T-cell (primary cell): ENCODE data around the gene CBX4. TPM values are rescaled to one million over a fixed set of nuclear protein-coding genes. Genes with fewer than 3 reads are reported as not detected.

Source experiments
- ATAC-seq, 4 experiments: fragments of 200-7000 bp in 3 of 4; fragments of 150-1000 bp in 1 of 4; cut with Tn5 transposase; replicated peaks in 1 of 4; 1 replicate in 3 of 4; 2 replicates in 1 of 4; pipeline ENCODE4 v1.10.0; 2021; ENCODE audit warnings: moderate library complexity in 3 of 4, mild to moderate bottlenecking in 2 of 4, moderate number of reproducible peaks in 1 of 4
- CTCF ChIA-PET, 2 donors: fragments of 300-600 bp; sonication (Branson Sonifier 250); formaldehyde crosslinking; loops; one replicate each; lab custom pipeline; 2022; ENCODE audit warnings: antibody characterized with exemption in 2 of 2; lab: Charles Lee
- POLR2A ChIA-PET, 2 donors: fragments of 300-600 bp; sonication (Branson Sonifier 250); formaldehyde crosslinking; loops; one replicate each; lab custom pipeline; 2022; ENCODE audit warnings: antibody characterized with exemption in 2 of 2; lab: Charles Lee
- DNase-seq, 35 experiments: peaks; one replicate each; pipeline versions ENCODE4 v3.0.0 to v3.0.0-alpha.2; 2013 to 2023
- H3K27ac ChIP-seq: one replicate; pipeline ENCODE4 v1.5.1; 2013; ENCODE audit warnings: low read length
- H3K27me3 ChIP-seq, 2 experiments: replicated peaks in 1 of 2; 1 replicate in 1 of 2; 2 replicates in 1 of 2; pipeline versions ENCODE4 v1.6.1 to v1.7.0; 2013; ENCODE audit warnings: low read length in 1 of 2, mixed read lengths in 1 of 2; ENCODE audit not compliant: control insufficient read depth in 2 of 2, insufficient read depth in 2 of 2; ENCODE audit errors: extremely low read depth in 1 of 2
- H3K36me3 ChIP-seq, 2 donors: 1 replicate in 1 of 2; 2 replicates in 1 of 2; pipeline versions ENCODE4 v1.6.1 to v1.7.0; 2013; ENCODE audit warnings: low read length in 1 of 2; ENCODE audit not compliant: control insufficient read depth in 2 of 2, insufficient read depth in 1 of 2; ENCODE audit errors: extremely low read depth in 1 of 2
- H3K4me1 ChIP-seq, 2 experiments: 1 replicate in 1 of 2; 2 replicates in 1 of 2; pipeline versions ENCODE4 v1.6.1 to v1.7.0; 2013; ENCODE audit warnings: low read length in 2 of 2, mixed read lengths in 1 of 2; ENCODE audit not compliant: insufficient read depth in 2 of 2, control insufficient read depth in 1 of 2; ENCODE audit errors: extremely low read depth in 1 of 2
- H3K4me3 ChIP-seq, 2 donors: 1 replicate in 1 of 2; 2 replicates in 1 of 2; pipeline versions ENCODE4 v1.5.1 to v1.7.0; 2013; ENCODE audit warnings: mild to moderate bottlenecking in 2 of 2, low read length in 1 of 2, moderate library complexity in 1 of 2; ENCODE audit not compliant: control insufficient read depth in 1 of 2; ENCODE audit errors: extremely low read depth in 1 of 2
- H3K9me3 ChIP-seq: 2 replicates; pipeline ENCODE4 v1.7.0; 2013
- H3K27ac Mint-ChIP-seq, 2 donors: one replicate each; pipeline ENCODE4 v1.8.0; 2020 to 2021; ENCODE audit warnings: mild to moderate bottlenecking in 2 of 2, mixed read lengths in 2 of 2
- H3K27me3 Mint-ChIP-seq, 2 donors: one replicate each; pipeline ENCODE4 v1.8.0; 2021 to 2022; ENCODE audit warnings: mixed read lengths in 2 of 2
- H3K36me3 Mint-ChIP-seq: one replicate; pipeline ENCODE4 v1.8.0; 2021; ENCODE audit warnings: mixed read lengths
- H3K4me1 Mint-ChIP-seq, 3 donors: one replicate each; pipeline ENCODE4 v1.8.0; 2020 to 2022; ENCODE audit warnings: mixed read lengths in 3 of 3, mild to moderate bottlenecking in 1 of 3
- H3K4me3 Mint-ChIP-seq, 3 donors: one replicate each; pipeline ENCODE4 v1.8.0; 2020 to 2022; ENCODE audit warnings: mild to moderate bottlenecking in 3 of 3, mixed read lengths in 3 of 3, moderate library complexity in 3 of 3
- H3K9me3 Mint-ChIP-seq, 3 donors: one replicate each; pipeline ENCODE4 v1.8.0; 2020 to 2022; ENCODE audit warnings: mixed read lengths in 3 of 3
- WGBS: methylation state at CpG from one replicate; pipeline ENCODE4 v1.1.5; 2013; ENCODE audit warnings: missing lambda C conversion rate; ENCODE audit not compliant: insufficient coverage; 5-methylcytosine and 5-hydroxymethylcytosine counted together
- total RNA-seq, 35 experiments: library from RNA in 6 of 35; stranded (reverse) in 6 of 35; fragments of 120-200 nt in 1 of 35; gene quantifications; one replicate each; pipeline versions ENCODE4 v1.2.1 to v1.2.4 and lab custom pipeline; 2013 to 2026

CBX4 gene
- total RNA-seq = 100 to 1,000 TPM in 2 of 5 donors, 10 to 100 TPM in 3; 63.2 to 138 (median 70.2) TPM
- 32.6 TPM for total RNA-seq (2013)
- total RNA-seq (lab: John Stamatoyannopoulos, UW) = 7.4 to 142 (median 50.3) reads per million in 29 experiments

- H3K4me3 ChIP-seq = peak within 1 kb of the TSS; percentile 97 to 99
- H3K27me3 ChIP-seq = peaks cover 6 to 50% of the 10 kb centered on the region in 2 experiments
- ChIA-PET POLR2A (interaction anchor here in 1 of 2 donors (0.6 to 1.0 kb wide), 3 partner anchors 41 to 111 kb away, joined by 3 to 9 read pairs (median 5); partner anchors contain the start of gene CBX8), CTCF (interaction anchor here (0.6 to 0.9 kb wide), 7 partner anchors 29 to 302 kb away, joined by 4 to 8 read pairs (median 4); partner anchors contain the start of genes CBX8 (in 1 of the 2) and GAA (in 1 of the 2))
- WGBS = 2% methylated on average over 81 of the region's 103 CpGs
- peaks cover 45 to 88% of the 10 kb centered on the region in 2 experiments for H3K4me1 ChIP-seq
- H3K27ac ChIP-seq = peak within 1 kb of the TSS; percentile 76
- ATAC-seq = peak; percentile 78 to 91 (median 86)
- Mint-ChIP-seq H3K4me1 (peaks cover 25 to 61% (median 43%) of the 10 kb centered on the region in 3 donors), H3K36me3 (peaks cover 11% of the 10 kb centered on the region), H3K4me3 (peak within 1 kb of the TSS; percentile 91 to 97 (median 96)), H3K27ac (peak within 1 kb of the TSS; percentile 94 to 96), H3K27me3 (peaks cover 4 to 31% of the 10 kb centered on the region in 2 donors), H3K9me3 (no peaks in the 10 kb centered on the region)
- H3K36me3 ChIP-seq = peaks cover 0 to 27% of the 10 kb centered on the region in 2 donors
- no peaks in the 10 kb centered on the region for H3K9me3 ChIP-seq
- DNase-seq = peak; percentile 83 to 95 (median 91)
Measured at GRCh38 chr17:79839356-79840268, at the start of gene CBX4. Gene CBX4 (minus strand): TSS chr17:79839440. CDS start chr17:79839251, 189 bp downstream.

- Histone ChIP-seq H3K4me1 (no peaks in the 10 kb centered on the region), H3K4me3 (no peak overlapping the region), H3K36me3 (no peaks in the 10 kb centered on the region), H3K27me3 (peaks cover 0 to 71% of the 10 kb centered on the region in 2 experiments), H3K27ac (no peak overlapping the region), H3K9me3 (no peaks in the 10 kb centered on the region)
- no peak overlapping the region for H3K4me3 Mint-ChIP-seq
- no peaks in the 10 kb centered on the region for H3K9me3 Mint-ChIP-seq
- peaks cover 42 to 50% of the 10 kb centered on the region in 2 donors for H3K27me3 Mint-ChIP-seq
- no peaks in the 10 kb centered on the region for H3K36me3 Mint-ChIP-seq
- ATAC-seq (no peak), DNase-seq (no peak)
- H3K27ac Mint-ChIP-seq = no peak overlapping the region
- ChIA-PET CTCF (no interaction called here), POLR2A (interaction anchor here in 1 of 2 donors (0.6 kb wide), 1 partner anchor 1954 kb away, joined by 4 read pairs; no protein-coding TSS in a partner anchor)
- no peaks in the 10 kb centered on the region for H3K4me1 Mint-ChIP-seq
- 89% methylated on average over 9 of the region's 17 CpGs for WGBS
Measured at GRCh38 chr17:79888009-79888540, 48.8 kb upstream of the CBX4 start.

GRCh38 chr17:79887451-79887991, 48.3 kb upstream of the CBX4 start:
- H3K36me3 ChIP-seq = no peaks in the 10 kb centered on the region
- no peaks in the 10 kb centered on the region for H3K4me1 Mint-ChIP-seq
- no peak overlapping the region for H3K27ac ChIP-seq
- H3K4me3 Mint-ChIP-seq = no peak overlapping the region
- peaks cover 48 to 50% of the 10 kb centered on the region in 2 donors for H3K27me3 Mint-ChIP-seq
- H3K9me3 Mint-ChIP-seq = no peaks in the 10 kb centered on the region
- no peak overlapping the region for H3K27ac Mint-ChIP-seq
- DNase-seq = no peak
- ChIA-PET POLR2A (interaction anchor here in 1 of 2 donors (0.6 kb wide), 1 partner anchor 1953 kb away, joined by 4 read pairs; no protein-coding TSS in a partner anchor), CTCF (no interaction called here)
- no peak overlapping the region for H3K4me3 ChIP-seq
- no peak for ATAC-seq
- H3K9me3 ChIP-seq = no peaks in the 10 kb centered on the region
- WGBS = 88% methylated on average over 8 of the region's 14 CpGs
- H3K27me3 ChIP-seq = peaks cover 0 to 66% of the 10 kb centered on the region in 2 experiments
- no peaks in the 10 kb centered on the region for H3K36me3 Mint-ChIP-seq
- H3K4me1 ChIP-seq = no peaks in the 10 kb centered on the region

- 88% methylated on average over 3 of the region's 7 CpGs for WGBS
- peaks cover 2 to 40% of the 10 kb centered on the region in 2 experiments for H3K27me3 ChIP-seq
- CTCF ChIA-PET = no interaction called here
- H3K36me3 ChIP-seq = no peaks in the 10 kb centered on the region
- no peak overlapping the region for H3K4me3 ChIP-seq
- Mint-ChIP-seq H3K4me3 (no peak overlapping the region), H3K36me3 (no peaks in the 10 kb centered on the region), H3K9me3 (no peaks in the 10 kb centered on the region), H3K27me3 (peaks cover 34% of the 10 kb centered on the region in 2 donors), H3K27ac (no peak overlapping the region), H3K4me1 (no peaks in the 10 kb centered on the region)
- ATAC-seq (no peak), DNase-seq (no peak)
- H3K27ac ChIP-seq = no peak overlapping the region
- H3K4me1 ChIP-seq = no peaks in the 10 kb centered on the region
- POLR2A ChIA-PET = no interaction called here
- no peaks in the 10 kb centered on the region for H3K9me3 ChIP-seq
Measured at GRCh38 chr17:79883202-79883601, 44.0 kb upstream of the CBX4 start.

- H3K4me3 ChIP-seq = no peak overlapping the region
- ChIA-PET POLR2A (no interaction called here), CTCF (no interaction called here)
- Mint-ChIP-seq H3K36me3 (no peaks in the 10 kb centered on the region), H3K9me3 (no peaks in the 10 kb centered on the region), H3K4me3 (no peak overlapping the region), H3K4me1 (peaks cover 0 to 4% (median 2%) of the 10 kb centered on the region in 3 donors), H3K27ac (no peak overlapping the region), H3K27me3 (peaks cover 25 to 32% of the 10 kb centered on the region in 2 donors)
- H3K27me3 ChIP-seq = peaks cover 2 to 31% of the 10 kb centered on the region in 2 experiments
- no peaks in the 10 kb centered on the region for H3K9me3 ChIP-seq
- no peak for ATAC-seq
- DNase-seq = no peak
- no peaks in the 10 kb centered on the region for H3K4me1 ChIP-seq
- no peak overlapping the region for H3K27ac ChIP-seq
- WGBS = 80% methylated on average over 3 of the region's 10 CpGs
- H3K36me3 ChIP-seq = no peaks in the 10 kb centered on the region
Measured at GRCh38 chr17:79878329-79878947, 39.2 kb upstream of the CBX4 start.
